GM18873 (cell line): ENCODE results near the gene BCAP31.
"Not testable (repeated sequence)": the region's sequence is repeated elsewhere in the genome, so short reads cannot be mapped to it uniquely, and the experiment has no call there.

ENCODE experiments used
- ATAC-seq: cut with Tn5 transposase; IDR thresholded peaks from one replicate; pipeline ENCODE4 v1.9.1; 2021; ENCODE audit warnings: mild to moderate bottlenecking, moderate library complexity, moderate number of reproducible peaks; ENCODE audit not compliant: unreplicated experiment, low FRiP score

BCAP31 gene

GRCh38 chrX:153696986-153697722, 27.0 kb downstream of the BCAP31 start:
- not testable (repeated sequence) for ATAC-seq

DNA sequence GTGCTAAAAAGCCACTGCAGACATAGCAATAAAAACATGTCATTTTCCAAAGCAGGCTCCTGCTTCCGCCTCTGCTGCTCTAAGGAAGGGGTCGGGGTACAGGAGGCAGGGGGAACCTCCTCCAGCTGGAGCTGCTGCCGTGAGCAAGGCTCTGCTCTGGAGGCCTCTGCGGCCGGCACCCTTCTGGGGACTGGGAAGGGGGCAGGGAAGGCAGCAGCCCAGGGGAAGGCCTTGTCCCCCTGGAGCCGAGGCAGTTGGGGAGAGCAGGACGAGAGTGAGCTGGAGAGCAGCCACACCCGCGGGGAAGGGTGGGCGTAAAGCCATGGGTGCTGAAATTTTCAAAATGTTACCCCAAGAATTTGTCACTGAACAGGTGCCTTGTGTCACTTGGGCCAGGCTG, 27.6 kb downstream of the BCAP31 start:
- ATAC-seq: not testable (repeated sequence)

GRCh38 chrX:153696100-153696499, 28.1 kb downstream of the BCAP31 start:
- ATAC-seq: no peak

DNA sequence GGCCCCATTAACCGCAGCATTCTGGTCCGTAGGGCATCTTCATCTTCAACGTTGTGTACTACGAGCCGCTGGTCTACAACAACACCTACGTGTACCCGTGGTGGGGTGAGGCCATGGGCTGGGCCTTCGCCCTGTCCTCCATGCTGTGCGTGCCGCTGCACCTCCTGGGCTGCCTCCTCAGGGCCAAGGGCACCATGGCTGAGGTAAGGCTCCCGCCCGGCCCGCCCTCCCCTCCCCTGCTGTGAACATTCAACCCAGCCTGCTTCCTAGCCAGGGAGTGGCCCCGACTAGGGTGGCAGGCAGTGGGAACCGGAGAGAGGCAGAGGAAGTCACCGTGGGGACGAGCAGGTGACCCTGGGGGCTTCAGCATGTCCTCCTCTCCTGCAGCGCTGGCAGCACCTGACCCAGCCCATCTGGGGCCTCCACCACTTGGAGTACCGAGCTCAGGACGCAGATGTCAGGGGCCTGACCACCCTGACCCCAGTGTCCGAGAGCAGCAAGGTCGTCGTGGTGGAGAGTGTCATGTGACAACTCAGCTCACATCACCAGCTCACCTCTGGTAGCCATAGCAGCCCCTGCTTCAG, 29.4 kb downstream of the BCAP31 start:
- ATAC-seq: no peak

DNA sequence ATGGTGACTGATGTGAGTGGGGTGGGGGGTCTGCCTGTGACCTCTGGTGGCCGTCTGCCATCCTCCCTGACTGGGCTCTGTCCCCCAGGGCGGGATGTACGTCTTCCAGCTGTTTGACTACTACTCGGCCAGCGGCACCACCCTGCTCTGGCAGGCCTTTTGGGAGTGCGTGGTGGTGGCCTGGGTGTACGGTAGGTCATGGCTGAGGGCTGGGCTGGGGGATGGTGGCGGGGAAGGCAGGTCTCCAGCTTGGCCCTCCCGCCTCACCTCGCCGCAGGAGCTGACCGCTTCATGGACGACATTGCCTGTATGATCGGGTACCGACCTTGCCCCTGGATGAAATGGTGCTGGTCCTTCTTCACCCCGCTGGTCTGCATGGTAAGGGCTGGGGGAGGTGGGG, 29.9 kb downstream of the BCAP31 start:
- ATAC-seq: not testable (repeated sequence)

DNA sequence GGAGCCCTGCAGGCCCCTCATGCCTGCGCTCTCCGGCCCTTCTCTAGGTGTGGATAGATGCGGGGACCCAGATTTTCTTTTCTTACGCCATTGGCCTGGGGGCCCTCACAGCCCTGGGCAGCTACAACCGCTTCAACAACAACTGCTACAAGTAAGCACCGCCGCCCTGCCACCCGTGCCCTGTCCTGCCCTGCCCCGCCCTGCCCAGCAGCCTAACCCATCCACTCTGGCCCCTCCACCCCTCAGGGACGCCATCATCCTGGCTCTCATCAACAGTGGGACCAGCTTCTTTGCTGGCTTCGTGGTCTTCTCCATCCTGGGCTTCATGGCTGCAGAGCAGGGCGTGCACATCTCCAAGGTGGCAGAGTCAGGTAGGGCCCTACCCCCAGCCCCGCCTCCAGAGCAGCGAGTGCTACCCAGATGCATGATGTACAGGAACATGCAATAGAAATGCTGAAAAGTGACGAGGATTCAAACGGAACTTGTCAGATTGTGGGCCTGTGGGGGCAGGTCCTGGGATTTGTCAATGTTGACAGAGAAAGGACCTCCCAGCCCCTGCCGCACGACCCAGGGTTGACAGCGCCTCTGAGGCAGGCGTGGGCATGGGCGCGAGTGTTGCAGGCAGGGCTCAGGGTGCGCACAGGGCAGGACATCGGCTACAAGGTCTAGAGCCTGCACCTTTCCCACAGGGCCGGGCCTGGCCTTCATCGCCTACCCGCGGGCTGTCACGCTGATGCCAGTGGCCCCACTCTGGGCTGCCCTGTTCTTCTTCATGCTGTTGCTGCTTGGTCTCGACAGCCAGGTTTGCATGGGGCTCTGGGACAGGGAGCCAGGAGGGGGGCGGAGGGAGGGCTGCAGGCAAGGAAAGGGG, 30.7 kb downstream of the BCAP31 start:
- ATAC-seq: no peak

DNA sequence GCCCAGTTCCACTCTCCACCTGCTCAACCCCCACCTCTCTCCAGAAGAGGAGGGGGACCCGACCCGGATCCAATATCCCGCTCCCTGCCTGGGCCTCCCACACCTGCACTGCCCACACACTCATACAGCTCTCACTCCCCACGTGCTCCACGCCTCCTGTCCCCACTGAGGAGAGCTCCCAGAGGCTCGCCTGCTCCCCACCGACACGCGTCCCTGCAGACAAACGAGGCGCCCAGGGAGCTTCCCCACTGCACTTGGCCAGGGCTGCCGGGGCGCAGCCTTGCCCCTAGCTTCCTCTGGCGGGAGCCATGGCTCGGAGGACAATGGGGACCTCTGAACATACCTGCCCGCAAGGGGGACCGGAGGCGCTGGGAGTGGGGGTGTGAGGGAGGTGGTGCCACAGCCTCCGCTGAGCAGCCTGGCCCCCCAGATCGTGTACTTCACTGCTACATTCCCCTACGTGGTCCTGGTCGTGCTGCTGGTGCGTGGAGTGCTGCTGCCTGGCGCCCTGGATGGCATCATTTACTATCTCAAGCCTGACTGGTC, 31.5 kb downstream of the BCAP31 start:
- ATAC-seq: no peak

DNA sequence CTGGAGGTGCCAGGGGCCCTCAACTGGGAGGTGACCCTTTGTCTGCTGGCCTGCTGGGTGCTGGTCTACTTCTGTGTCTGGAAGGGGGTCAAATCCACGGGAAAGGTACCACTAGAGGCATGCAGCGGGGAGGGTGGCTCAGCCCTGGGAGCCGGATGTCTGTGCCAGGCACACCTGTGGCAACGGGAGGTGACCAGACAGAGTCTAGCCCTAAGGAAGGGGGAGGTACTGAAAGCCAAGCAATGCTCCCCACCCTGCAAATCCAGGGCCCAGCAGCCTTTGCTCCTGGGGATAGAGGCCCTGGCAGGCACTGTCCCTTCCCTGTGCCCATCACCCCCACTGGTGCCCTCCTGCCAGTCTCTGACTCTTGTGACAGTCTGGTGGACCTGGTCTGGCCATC, 32.2 kb downstream of the BCAP31 start:
- ATAC-seq: no peak

- not testable (repeated sequence) for ATAC-seq
Observed at GRCh38 chrX:153691032-153691827, 33.0 kb downstream of the BCAP31 start.

- ATAC-seq: no peak
Observed at GRCh38 chrX:153690466-153690865, 33.7 kb downstream of the BCAP31 start.

DNA sequence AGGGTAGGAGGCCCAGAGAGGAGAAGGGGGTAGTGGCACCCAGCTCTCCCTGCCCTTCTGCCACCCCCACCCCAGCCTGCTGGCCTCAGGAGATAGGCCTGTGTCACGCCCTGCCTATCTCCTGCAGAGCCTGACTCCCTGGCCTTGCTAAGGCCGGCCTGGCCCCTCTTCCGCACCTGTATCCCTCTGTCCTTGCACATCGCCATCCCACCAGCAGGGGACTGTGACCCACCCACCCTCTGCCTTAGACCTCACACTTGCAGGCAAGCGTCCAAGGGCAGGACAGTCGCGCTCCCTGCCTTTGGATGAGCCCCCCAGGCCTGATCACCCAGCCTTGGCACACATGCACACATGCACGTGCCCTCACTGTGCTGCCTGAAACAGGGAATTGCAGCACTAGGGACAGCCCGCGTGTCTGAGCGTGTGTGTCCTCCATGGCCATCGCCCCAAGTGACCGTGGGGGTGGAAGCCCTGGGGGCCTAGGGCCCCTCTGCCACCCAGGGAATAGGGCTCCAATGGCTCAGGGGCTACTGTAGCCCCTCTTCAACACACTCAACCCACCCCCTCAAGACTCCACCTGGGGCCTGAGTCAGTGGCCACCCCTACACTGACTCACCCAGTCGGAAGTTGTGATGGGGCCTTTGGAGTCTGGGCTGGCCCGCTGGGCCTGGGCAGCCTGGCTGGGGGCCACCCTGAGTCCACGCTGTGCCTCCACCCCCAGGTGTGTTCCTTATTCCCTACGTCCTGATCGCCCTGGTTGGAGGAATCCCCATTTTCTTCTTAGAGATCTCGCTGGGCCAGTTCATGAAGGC, 34.3 kb downstream of the BCAP31 start:
- ATAC-seq: no peak

DNA sequence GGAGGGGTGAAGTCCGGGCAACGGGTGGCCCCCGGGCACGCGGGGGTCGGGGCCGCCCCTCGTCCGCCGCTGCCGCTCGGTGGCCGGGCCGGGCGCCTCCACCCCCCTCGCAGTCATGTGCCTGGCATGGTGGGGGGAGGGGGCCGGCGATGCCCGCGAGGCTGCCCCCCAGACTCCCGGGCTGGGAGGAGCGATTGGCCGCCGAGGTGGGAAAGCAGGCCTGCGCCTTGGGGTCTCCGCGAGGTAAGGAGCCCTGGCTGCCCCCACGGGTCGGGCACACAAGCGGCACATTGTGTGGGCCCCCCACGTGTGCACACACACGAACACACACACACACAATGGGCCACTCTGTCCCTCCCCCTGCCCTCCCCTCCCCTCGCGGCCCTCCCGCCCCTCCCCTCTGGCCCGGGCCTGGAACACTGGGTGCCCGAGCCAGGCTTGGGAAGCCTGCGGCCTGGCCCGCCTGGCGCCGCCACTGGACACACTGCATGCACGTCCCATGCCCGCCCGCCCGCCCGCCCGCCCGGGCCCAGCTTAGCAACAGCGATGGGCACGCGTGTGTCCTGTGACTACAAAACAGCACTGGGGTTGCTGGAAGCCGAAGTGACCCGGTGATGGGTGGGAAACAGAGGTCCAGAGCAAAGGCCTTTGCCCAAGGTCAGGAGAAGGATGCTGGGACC, 35.1 kb downstream of the BCAP31 start:
- no peak for ATAC-seq

DNA sequence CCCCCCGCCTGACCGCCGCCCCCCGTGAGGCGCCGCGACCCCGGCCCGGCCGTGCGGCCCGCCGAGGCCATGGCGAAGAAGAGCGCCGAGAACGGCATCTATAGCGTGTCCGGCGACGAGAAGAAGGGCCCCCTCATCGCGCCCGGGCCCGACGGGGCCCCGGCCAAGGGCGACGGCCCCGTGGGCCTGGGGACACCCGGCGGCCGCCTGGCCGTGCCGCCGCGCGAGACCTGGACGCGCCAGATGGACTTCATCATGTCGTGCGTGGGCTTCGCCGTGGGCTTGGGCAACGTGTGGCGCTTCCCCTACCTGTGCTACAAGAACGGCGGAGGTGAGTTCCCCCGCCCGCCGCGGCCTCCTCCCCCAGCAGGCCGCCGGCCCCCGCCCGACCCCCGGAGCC, 35.7 kb downstream of the BCAP31 start:
- ATAC-seq: no peak

DNA sequence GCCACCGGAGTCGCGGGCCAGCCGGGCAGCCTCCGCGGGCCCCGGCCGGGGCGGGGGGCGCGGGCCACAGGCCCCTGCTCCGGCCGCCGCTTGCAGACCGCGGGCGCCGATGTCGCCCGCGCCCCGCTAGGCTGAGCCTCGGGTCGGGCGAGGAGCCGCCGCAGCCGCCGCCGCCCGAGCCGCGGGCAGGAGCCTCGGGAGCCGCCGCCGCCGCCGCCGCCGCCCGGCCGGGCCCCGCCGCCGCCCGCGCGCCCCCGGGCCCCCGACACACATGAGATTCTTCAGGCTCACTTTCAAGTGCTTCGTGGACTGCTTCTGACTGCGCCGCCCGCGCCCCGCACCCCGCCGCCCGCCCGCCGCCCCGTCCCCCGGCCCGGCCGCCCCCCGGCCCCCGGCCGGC, 36.1 kb downstream of the BCAP31 start:
- ATAC-seq: no peak

- ATAC-seq: no peak
Observed at GRCh38 chrX:153687121-153688039, 36.8 kb downstream of the BCAP31 start, which contains the start of gene SLC6A8. SLC6A8 (plus strand) TSS chrX:153687926; CDS start chrX:153688575, 649 bp downstream.

GRCh38 chrX:153686711-153687110, 37.5 kb downstream of the BCAP31 start:
- ATAC-seq: no peak

- no peak for ATAC-seq
Observed at GRCh38 chrX:153685751-153686696, 38.2 kb downstream of the BCAP31 start.
